Large intestine (tissue), 3 donors: Measurements from ENCODE around the gene TMTC1. TPM values are rescaled to one million over a fixed set of nuclear protein-coding genes. Genes with fewer than 3 reads are reported as not detected.

ENCODE experiments used
- DNase-seq, 2 donors: peaks; one replicate each; pipeline versions ENCODE4 v3.0.0 to v3.0.0-alpha.2; 2013
- H3K27ac ChIP-seq: one replicate; pipeline ENCODE4 v1.5.1; 2013; ENCODE audit warnings: low read length
- H3K27me3 ChIP-seq: 2 replicates; pipeline ENCODE4 v1.6.1; 2013; ENCODE audit warnings: low read length; ENCODE audit not compliant: control insufficient read depth, insufficient read depth
- H3K36me3 ChIP-seq: 2 replicates; pipeline ENCODE4 v1.6.1; 2013; ENCODE audit warnings: low read length; ENCODE audit not compliant: control insufficient read depth, insufficient read depth
- H3K4me1 ChIP-seq: one replicate; pipeline ENCODE4 v1.6.1; 2013; ENCODE audit warnings: low read length; ENCODE audit not compliant: control insufficient read depth, insufficient read depth
- H3K4me3 ChIP-seq: one replicate; pipeline ENCODE4 v1.5.1; 2013; ENCODE audit warnings: low read length
- H3K9me3 ChIP-seq: one replicate; pipeline ENCODE4 v1.6.1; 2013; ENCODE audit warnings: mild to moderate bottlenecking, low read depth, low read length, moderate library complexity; ENCODE audit not compliant: control insufficient read depth
- WGBS: methylation state at CpG from one replicate; pipeline ENCODE4 v1.1.5; 2013; ENCODE audit warnings: low lambda C conversion rate; ENCODE audit not compliant: insufficient coverage; 5-methylcytosine and 5-hydroxymethylcytosine counted together
- polyA plus RNA-seq: library from polyadenylated mRNA; unstranded; fragments of 120-200 nt; gene quantifications from one replicate; pipeline ENCODE4 v1.2.1, GENCODE V29; 2013

TMTC1 gene
- polyA plus RNA-seq, 1 donor: 4.0 TPM

DNA sequence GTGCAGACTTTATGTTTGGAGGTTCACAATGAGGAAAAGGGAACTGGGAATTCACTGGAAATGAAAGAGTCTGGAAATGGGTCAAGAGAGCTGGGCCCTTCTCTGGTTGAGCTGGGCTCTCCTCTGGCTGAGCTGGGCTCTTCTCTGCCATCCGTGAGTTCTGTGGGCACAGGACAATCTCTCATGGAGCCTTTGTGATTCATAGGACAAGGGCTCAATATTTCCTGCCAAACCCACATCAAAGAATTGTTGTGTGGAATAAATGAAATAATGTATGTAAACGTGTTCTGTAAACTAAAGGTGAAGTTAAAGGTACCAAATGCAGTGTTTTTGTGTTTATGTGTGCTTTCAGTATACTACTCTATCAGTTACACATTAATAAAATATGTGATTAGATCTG is 190.7 kb downstream of the TMTC1 start:
- Histone ChIP-seq H3K4me3 (no peak overlapping the region), H3K36me3 (no peaks in the 10 kb centered on the region), H3K4me1 (no peaks in the 10 kb centered on the region), H3K27ac (no peak overlapping the region), H3K9me3 (no peaks in the 10 kb centered on the region), H3K27me3 (no peaks in the 10 kb centered on the region)
- DNase-seq: no peak
- no CpG with 5 or more reads among the region's 2 CpGs for WGBS

DNA sequence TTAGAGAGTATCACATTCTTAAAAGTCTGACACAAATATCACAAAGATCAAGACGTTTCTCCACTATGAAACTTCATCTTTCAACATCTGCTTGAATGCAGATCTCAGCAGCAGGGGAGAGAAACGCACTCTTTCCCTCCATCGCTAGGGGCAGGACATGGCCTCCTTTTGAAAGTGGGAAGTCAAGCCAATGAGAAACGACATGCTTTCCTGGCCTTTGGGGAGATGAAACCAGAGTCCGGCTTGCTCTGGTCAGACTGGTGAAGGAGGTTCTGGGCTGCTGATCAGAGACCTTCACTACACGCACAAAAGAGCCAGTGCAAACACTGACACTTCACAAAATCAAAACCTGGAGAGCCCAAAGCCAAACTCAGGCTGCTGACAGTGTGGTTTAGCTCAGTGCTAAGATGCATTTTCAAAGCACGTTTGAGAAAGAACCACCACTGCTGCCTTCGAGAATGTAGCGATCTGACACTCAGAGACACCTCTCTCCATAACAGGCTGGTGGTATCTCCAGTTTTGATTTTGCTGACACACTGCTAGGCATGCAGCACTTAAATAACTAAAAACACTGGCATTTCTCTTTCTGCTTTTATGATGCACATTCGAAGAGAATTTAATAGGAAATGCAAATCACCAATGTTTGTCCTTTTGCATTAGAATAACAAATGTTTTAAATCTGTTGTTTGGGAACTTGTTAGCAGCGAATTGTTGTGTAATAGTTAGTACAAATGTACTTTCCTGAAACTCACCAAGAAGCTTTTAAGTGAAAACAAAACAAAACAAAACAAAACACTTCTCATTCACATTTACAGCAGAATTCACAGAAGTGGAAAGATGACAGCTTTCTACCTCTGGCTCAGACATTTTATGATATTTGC is 192.4 kb downstream of the TMTC1 start:
- Histone ChIP-seq H3K27me3 (no peaks in the 10 kb centered on the region), H3K4me1 (no peaks in the 10 kb centered on the region), H3K36me3 (no peaks in the 10 kb centered on the region), H3K4me3 (no peak overlapping the region), H3K9me3 (no peaks in the 10 kb centered on the region), H3K27ac (no peak overlapping the region)
- no peak for DNase-seq
- 78% methylated on average over 1 of the region's 11 CpGs for WGBS

DNA sequence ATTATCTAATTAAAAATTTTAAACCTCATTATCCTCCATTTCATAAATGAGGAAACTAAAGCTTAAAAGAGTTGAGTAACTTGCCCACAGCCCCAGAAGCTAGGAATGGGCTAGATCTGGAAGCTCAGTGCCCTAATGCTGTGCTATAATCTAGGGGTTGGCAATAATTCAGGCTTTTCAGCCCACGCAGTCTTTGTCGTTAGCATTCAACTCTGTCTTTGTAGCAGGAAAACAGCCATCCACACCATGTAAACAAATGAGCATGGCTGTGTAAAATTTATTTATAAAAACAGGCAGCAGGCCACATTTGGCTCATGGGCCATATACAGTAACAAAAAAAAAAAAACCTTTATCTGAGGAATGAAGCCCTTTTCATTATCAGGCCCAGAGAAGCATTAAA is 193.9 kb downstream of the TMTC1 start:
- no peaks in the 10 kb centered on the region for H3K4me1 ChIP-seq
- DNase-seq: no peak
- H3K27me3 ChIP-seq: no peaks in the 10 kb centered on the region
- WGBS: no CpG with 5 or more reads among the region's 2 CpGs
- no peak overlapping the region for H3K4me3 ChIP-seq
- no peak overlapping the region for H3K27ac ChIP-seq
- H3K9me3 ChIP-seq: no peaks in the 10 kb centered on the region
- no peaks in the 10 kb centered on the region for H3K36me3 ChIP-seq

- H3K4me3 ChIP-seq: no peak overlapping the region
- H3K27ac ChIP-seq: no peak overlapping the region
- WGBS: no CpG with 5 or more reads among the region's 2 CpGs
- H3K27me3 ChIP-seq: no peaks in the 10 kb centered on the region
- H3K4me1 ChIP-seq: no peaks in the 10 kb centered on the region
- no peaks in the 10 kb centered on the region for H3K36me3 ChIP-seq
- H3K9me3 ChIP-seq: no peaks in the 10 kb centered on the region
- DNase-seq: no peak
Observed at GRCh38 chr12:29589286-29589820, 194.4 kb downstream of the TMTC1 start.

DNA sequence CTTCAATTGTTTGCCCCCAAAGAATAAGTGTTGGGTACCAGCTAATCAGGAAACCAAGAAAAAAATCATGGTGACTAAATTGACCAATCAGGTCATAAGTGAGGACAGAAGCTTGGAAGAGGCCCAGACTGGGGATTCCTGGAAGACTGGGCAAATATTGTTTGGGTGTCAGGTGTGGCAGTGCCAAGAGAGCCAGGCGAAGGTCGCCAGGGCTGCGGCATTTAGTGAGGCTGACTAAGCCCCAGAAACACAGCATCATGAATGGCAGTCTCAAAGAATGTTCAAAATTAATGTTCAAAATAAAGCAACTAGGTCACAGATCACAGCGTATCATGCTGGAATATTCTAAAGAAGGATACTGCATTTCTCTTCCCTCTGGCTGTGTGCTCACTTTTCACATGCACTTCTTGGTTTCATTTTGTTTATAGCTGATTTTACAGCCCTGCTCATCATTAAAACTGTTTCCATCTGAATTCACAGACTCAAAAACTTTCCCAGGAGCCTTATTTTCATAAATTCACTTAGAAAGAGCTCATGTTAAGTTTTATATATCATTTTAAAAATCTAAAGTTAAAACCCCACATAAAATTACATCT is 201.0 kb downstream of the TMTC1 start:
- WGBS: 91% methylated on average over 1 of the region's 4 CpGs

GRCh38 chr12:29582146-29582545 is 201.6 kb downstream of the TMTC1 start:
- DNase-seq: no peak
- no peak overlapping the region for H3K4me3 ChIP-seq
- no peaks in the 10 kb centered on the region for H3K36me3 ChIP-seq
- H3K9me3 ChIP-seq: no peaks in the 10 kb centered on the region
- H3K4me1 ChIP-seq: no peaks in the 10 kb centered on the region
- H3K27me3 ChIP-seq: no peaks in the 10 kb centered on the region
- no peak overlapping the region for H3K27ac ChIP-seq

More for the DNA sequence above, 201.0 kb downstream of the TMTC1 start:
- no peak for DNase-seq
- Histone ChIP-seq H3K36me3 (no peaks in the 10 kb centered on the region), H3K27me3 (no peaks in the 10 kb centered on the region), H3K9me3 (no peaks in the 10 kb centered on the region), H3K27ac (no peak overlapping the region), H3K4me3 (no peak overlapping the region), H3K4me1 (no peaks in the 10 kb centered on the region)

- DNase-seq: no peak
- Histone ChIP-seq H3K27me3 (no peaks in the 10 kb centered on the region), H3K4me3 (no peak overlapping the region), H3K9me3 (no peaks in the 10 kb centered on the region), H3K36me3 (no peaks in the 10 kb centered on the region), H3K27ac (no peak overlapping the region), H3K4me1 (no peaks in the 10 kb centered on the region)
- WGBS: 25% methylated on average over 2 of the region's 4 CpGs
Observed at GRCh38 chr12:29581631-29582030, 202.1 kb downstream of the TMTC1 start.

DNA sequence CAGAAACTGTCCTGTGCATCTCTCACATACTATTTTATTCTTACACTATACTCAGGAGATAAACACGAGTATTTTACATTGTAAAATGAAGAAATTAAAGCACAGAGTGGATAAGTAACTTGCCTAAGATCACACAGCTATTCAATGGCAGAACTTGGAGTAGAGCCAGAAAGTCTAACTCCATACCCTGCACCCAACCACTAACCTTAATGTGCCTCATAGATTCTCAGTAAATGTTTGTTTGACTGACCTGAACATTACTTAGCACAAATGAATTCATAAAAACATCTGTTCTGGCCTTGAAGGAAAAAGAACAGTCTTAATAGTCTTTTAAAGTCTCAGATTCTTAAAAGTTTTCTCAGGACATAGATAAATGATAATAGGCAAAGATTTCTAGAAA is 202.8 kb downstream of the TMTC1 start:
- WGBS: no CpG with 5 or more reads among the region's 1 CpG

GRCh38 chr12:29578731-29579130 is 205.0 kb downstream of the TMTC1 start:
- H3K36me3 ChIP-seq: no peaks in the 10 kb centered on the region
- DNase-seq: no peak
- no peaks in the 10 kb centered on the region for H3K4me1 ChIP-seq
- WGBS: no CpG with 5 or more reads among the region's 3 CpGs
- no peak overlapping the region for H3K4me3 ChIP-seq
- no peak overlapping the region for H3K27ac ChIP-seq
- H3K27me3 ChIP-seq: no peaks in the 10 kb centered on the region
- no peaks in the 10 kb centered on the region for H3K9me3 ChIP-seq

More for the DNA sequence above, 202.8 kb downstream of the TMTC1 start:
- H3K27ac ChIP-seq: no peak overlapping the region
- H3K4me1 ChIP-seq: no peaks in the 10 kb centered on the region
- H3K4me3 ChIP-seq: no peak overlapping the region
- DNase-seq: no peak
- no peaks in the 10 kb centered on the region for H3K36me3 ChIP-seq
- no peaks in the 10 kb centered on the region for H3K9me3 ChIP-seq
- no peaks in the 10 kb centered on the region for H3K27me3 ChIP-seq

DNA sequence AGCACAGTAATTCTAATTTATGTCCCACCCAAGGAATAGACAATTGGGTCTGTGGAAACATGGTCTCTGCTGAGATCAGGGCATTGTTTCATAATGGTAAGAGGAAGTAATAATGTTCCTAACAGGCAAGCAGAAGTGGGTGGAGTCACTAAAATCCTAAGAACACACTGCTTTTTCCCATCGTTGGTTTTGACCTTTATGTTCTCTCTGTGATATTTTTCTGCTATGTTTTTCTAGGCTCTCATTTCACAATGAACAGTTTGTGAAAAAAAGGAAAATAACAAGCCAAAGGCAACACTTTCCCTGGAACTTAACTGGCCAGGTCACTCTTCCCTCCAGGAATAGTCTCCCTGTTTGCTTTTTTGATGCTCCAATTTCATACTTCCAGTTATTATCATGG is 205.7 kb downstream of the TMTC1 start:
- no peaks in the 10 kb centered on the region for H3K4me1 ChIP-seq
- no peak overlapping the region for H3K4me3 ChIP-seq
- no peak for DNase-seq
- no peaks in the 10 kb centered on the region for H3K9me3 ChIP-seq
- whole genome bisulfite sequencing: 20% methylated on average over 1 of the region's 1 CpG
- H3K27ac ChIP-seq: no peak overlapping the region
- no peaks in the 10 kb centered on the region for H3K27me3 ChIP-seq
- no peaks in the 10 kb centered on the region for H3K36me3 ChIP-seq
